KMS-11 (cell line): ENCODE data around the gene FAM180A.

Experiments
- H2AFZ ChIP-seq: fragments of 200-600 bp; sonication (generic); 2 replicates; pipeline ENCODE4 v1.6.1; 2016; ENCODE audit warnings: antibody characterized with exemption, mixed run types, low read depth
- H3K27ac ChIP-seq: fragments of 200-600 bp; sonication (generic); 2 replicates; pipeline ENCODE4 v1.6.1; 2016; ENCODE audit warnings: mild to moderate bottlenecking, mixed run types
- H3K27me3 ChIP-seq: fragments of 200-600 bp; sonication (generic); 2 replicates; pipeline ENCODE4 v1.6.1; 2017; ENCODE audit warnings: mild to moderate bottlenecking, low read depth, mixed run types, moderate library complexity; ENCODE audit not compliant: insufficient read depth
- H3K36me3 ChIP-seq: fragments of 200-600 bp; sonication (generic); 2 replicates; pipeline ENCODE4 v1.6.1; 2017; ENCODE audit warnings: mild to moderate bottlenecking, mixed run types; ENCODE audit not compliant: insufficient read depth
- H3K4me1 ChIP-seq: fragments of 200-600 bp; sonication (generic); 2 replicates; pipeline ENCODE4 v1.6.1; 2016; ENCODE audit warnings: mild to moderate bottlenecking, low read depth, mixed run types; ENCODE audit not compliant: poor library complexity, severe bottlenecking
- H3K4me2 ChIP-seq: fragments of 200-600 bp; sonication (generic); 2 replicates; pipeline ENCODE4 v1.7.0; 2016; ENCODE audit warnings: mild to moderate bottlenecking, mixed run types
- H3K4me3 ChIP-seq: fragments of 200-600 bp; sonication (generic); IDR thresholded peaks from 2 replicates; pipeline ENCODE4 v1.6.1; 2017; ENCODE audit warnings: low read depth, low read length, mixed read lengths; ENCODE audit not compliant: insufficient read depth
- H3K79me2 ChIP-seq: fragments of 200-600 bp; sonication (generic); 2 replicates; pipeline ENCODE4 v1.6.1; 2016; ENCODE audit warnings: low read depth, mixed run types; ENCODE audit not compliant: insufficient read depth
- H3K9ac ChIP-seq: fragments of 200-600 bp; sonication (generic); 2 replicates; pipeline ENCODE4 v1.6.1; 2016; ENCODE audit warnings: mild to moderate bottlenecking, mixed run types
- H4K20me1 ChIP-seq: fragments of 200-600 bp; sonication (generic); 2 replicates; pipeline ENCODE4 v1.6.1; 2016; ENCODE audit warnings: mild to moderate bottlenecking, mixed run types; ENCODE audit not compliant: insufficient read depth
- CTCF ChIP-seq: fragments of 200-600 bp; sonication (generic); conservative IDR thresholded peaks from 2 replicates; pipeline ENCODE4 v1.6.1; 2017; ENCODE audit warnings: low read depth, mild to moderate bottlenecking, antibody characterized with exemption, low read length, moderate library complexity, mixed read lengths

The FAM180A gene

GRCh38 chr7:135748770-135749169 lies at the start of gene FAM180A:
Gene FAM180A (minus strand): TSS chr7:135748813. CDS start chr7:135748580, 233 bp downstream.
- Histone ChIP-seq H3K27me3 (no peaks in the 10 kb centered on the region), H3K4me1 (no peaks in the 10 kb centered on the region), H3K36me3 (no peaks in the 10 kb centered on the region), H3K27ac (no peak within 1 kb of the TSS), H3K9ac (no peak within 1 kb of the TSS), H2AFZ (no peak within 1 kb of the TSS), H3K4me2 (no peak within 1 kb of the TSS), H3K79me2 (no peaks in the 10 kb centered on the region), H3K4me3 (no peak within 1 kb of the TSS), H4K20me1 (no peaks in the 10 kb centered on the region)
- TF ChIP-seq CTCF = no peak

GRCh38 chr7:135798095-135798494 lies 49.5 kb upstream of the FAM180A start:
- Histone ChIP-seq H3K4me3 (no peak overlapping the region), H3K36me3 (no peaks in the 10 kb centered on the region), H3K9ac (no peak overlapping the region), H3K27ac (no peak overlapping the region), H3K4me2 (no peak overlapping the region), H2AFZ (no peak overlapping the region), H3K79me2 (no peaks in the 10 kb centered on the region), H3K4me1 (peaks cover 7% of the 10 kb centered on the region), H4K20me1 (no peaks in the 10 kb centered on the region), H3K27me3 (no peaks in the 10 kb centered on the region)
- no peak for TF ChIP-seq CTCF

GRCh38 chr7:135795846-135796570 lies 47.4 kb upstream of the FAM180A start:
- no peaks in the 10 kb centered on the region for H4K20me1 ChIP-seq
- H3K27ac ChIP-seq = no peak overlapping the region
- TF ChIP-seq CTCF = no peak
- no peaks in the 10 kb centered on the region for H3K36me3 ChIP-seq
- no peaks in the 10 kb centered on the region for H3K27me3 ChIP-seq
- H3K4me3 ChIP-seq = no peak overlapping the region
- no peak overlapping the region for H2AFZ ChIP-seq
- peaks cover 4% of the 10 kb centered on the region for H3K4me1 ChIP-seq
- H3K9ac ChIP-seq = no peak overlapping the region
- H3K4me2 ChIP-seq = no peak overlapping the region
- H3K79me2 ChIP-seq = no peaks in the 10 kb centered on the region

GRCh38 chr7:135793841-135794240 lies 45.2 kb upstream of the FAM180A start:
- H4K20me1 ChIP-seq = no peaks in the 10 kb centered on the region
- no peaks in the 10 kb centered on the region for H3K79me2 ChIP-seq
- no peaks in the 10 kb centered on the region for H3K27me3 ChIP-seq

More at GRCh38 chr7:135793841-135794240, 45.2 kb upstream of the FAM180A start:
- H3K4me2 ChIP-seq = no peak overlapping the region
- H2AFZ ChIP-seq = no peak overlapping the region
- no peaks in the 10 kb centered on the region for H3K4me1 ChIP-seq
- no peak overlapping the region for H3K27ac ChIP-seq
- TF ChIP-seq CTCF = no peak
- no peak overlapping the region for H3K9ac ChIP-seq
- no peaks in the 10 kb centered on the region for H3K36me3 ChIP-seq
- no peak overlapping the region for H3K4me3 ChIP-seq
